ENCODE data around the gene CLCC1.
A peak's percentile ranks its signal among the peaks of the same experiment; 100 is the strongest.
"Not testable (repeated sequence)": the region's sequence is repeated elsewhere in the genome, so short reads cannot be mapped to it uniquely, and the experiment has no call there.

Gene CLCC1

DNA sequence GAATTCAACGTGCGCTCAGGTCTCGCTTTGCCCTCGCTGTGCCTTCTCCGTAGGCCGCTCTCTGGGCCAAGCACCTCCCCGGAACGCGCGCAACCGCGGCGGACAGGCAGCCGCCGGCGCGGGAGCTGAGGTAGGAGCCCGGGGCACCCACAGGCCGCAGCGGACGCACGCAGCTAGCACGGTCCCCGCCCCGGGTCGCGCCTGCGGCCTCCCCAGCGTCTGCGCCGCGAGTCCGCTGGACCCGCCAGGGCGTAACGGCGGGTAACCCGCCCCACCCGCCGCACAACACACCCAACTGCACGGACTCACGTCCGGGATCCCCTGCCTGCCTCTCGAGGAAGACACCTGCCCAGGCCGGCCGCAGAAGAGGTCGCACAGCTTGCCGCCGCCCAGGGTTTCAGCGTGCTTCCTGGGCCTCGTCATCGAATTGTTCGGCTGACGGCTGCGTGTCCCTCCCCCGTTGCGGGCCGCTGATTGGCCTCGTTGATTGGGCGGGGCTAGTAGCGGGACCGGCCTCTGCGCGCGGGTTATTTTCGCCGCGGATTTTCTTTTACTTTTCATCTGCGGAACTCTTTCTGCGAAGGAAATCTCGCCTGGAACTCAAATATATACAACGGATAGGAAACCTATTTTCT, at the start of gene CLCC1:
Gene CLCC1, minus strand, starts transcription at position 433 of the 635 bp plus-strand sequence. CDS start 13,047 bp downstream, outside the sequence.
- in situ Hi-C loops (cut with MboI; ENCODE audit: low sequenced_read_pairs) = no loop called here
- Histone ChIP-seq H3K36me3 (replicated peaks) (0 out of 2 replicates have a peak, but pooled peaks cover 4% of the 10 kb centered on the region), H3K4me1 (peaks cover 5% of the 10 kb centered on the region), H3K27me3 (ENCODE audit: low read depth) (no peaks in the 10 kb centered on the region), H3K9me3 (no peaks in the 10 kb centered on the region), H3K4me3 (peak within 1 kb of the TSS; percentile 66)
- peak; percentile 85 to 95 for DNase-seq (ENCODE audit: low spot score in 2 of 2)

DNA sequence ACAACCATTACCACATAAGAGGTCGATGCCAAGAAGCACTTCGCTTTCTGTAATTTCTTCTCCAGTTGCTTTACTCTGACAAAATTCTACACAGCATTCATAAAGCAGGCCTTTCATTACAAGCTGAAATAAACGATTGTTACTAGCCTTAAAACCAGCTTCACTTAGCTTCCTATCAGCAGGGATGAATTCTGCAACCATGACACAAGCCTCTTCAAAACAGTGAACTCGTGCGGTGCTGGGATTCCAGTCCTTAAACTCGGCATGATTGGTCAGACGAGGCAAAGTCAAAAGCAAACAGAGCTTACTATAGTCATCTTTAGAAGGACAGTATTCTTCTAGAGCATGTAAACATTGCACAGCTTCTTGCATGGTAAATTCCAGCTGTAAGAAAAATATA, 48.1 kb upstream of the CLCC1 start:
- Histone ChIP-seq H3K4me3 (no peak overlapping the region), H3K9me3 (no peaks in the 10 kb centered on the region), H3K36me3 (replicated peaks) (peaks cover 8% of the 10 kb centered on the region), H3K27me3 (ENCODE audit: low read depth) (no peaks in the 10 kb centered on the region), H3K4me1 (no peaks in the 10 kb centered on the region)
- DNase-seq (ENCODE audit: low spot score in 2 of 2) = no peak
- in situ Hi-C loops (cut with MboI; ENCODE audit: low sequenced_read_pairs) = no loop called here

DNA sequence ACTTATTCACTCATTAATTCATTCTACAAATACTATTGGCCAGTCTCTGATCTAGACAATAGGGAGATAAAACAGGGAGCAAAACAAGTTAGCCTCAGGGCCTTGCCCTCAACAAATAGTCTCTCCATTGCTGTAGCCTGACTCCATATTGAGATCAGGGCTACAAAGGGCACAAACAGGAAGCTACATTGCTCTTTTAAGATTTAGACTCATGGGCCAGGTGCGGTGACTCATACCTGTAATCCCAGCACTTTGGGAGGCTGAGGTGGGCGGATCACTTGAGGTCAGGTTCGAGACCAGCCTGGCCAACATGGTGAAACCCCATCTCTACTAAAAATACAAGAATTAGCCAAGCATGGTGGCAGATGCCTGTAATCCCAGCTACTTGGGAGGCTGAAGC, 33.3 kb upstream of the CLCC1 start:
- H3K27me3 ChIP-seq (ENCODE audit: low read depth); H3K4me1 ChIP-seq; DNase-seq (ENCODE audit: low spot score in 2 of 2); H3K4me3 ChIP-seq; in situ Hi-C loops (cut with MboI; ENCODE audit: low sequenced_read_pairs); H3K9me3 ChIP-seq: not testable (repeated sequence)
- peaks cover 31% of the 10 kb centered on the region for H3K36me3 ChIP-seq (replicated peaks)

GRCh38 chr1:108983114-108983513, 19.8 kb upstream of the CLCC1 start:
- Histone ChIP-seq H3K36me3 (replicated peaks) (peaks cover 16% of the 10 kb centered on the region; the same call in 1 of the 2 replicates), H3K9me3 (no peaks in the 10 kb centered on the region), H3K4me1 (no peaks in the 10 kb centered on the region), H3K4me3 (no peak overlapping the region), H3K27me3 (ENCODE audit: low read depth) (no peaks in the 10 kb centered on the region)
- no peak for DNase-seq (ENCODE audit: low spot score in 2 of 2)
- in situ Hi-C loops (cut with MboI; ENCODE audit: low sequenced_read_pairs) = no loop called here

DNA sequence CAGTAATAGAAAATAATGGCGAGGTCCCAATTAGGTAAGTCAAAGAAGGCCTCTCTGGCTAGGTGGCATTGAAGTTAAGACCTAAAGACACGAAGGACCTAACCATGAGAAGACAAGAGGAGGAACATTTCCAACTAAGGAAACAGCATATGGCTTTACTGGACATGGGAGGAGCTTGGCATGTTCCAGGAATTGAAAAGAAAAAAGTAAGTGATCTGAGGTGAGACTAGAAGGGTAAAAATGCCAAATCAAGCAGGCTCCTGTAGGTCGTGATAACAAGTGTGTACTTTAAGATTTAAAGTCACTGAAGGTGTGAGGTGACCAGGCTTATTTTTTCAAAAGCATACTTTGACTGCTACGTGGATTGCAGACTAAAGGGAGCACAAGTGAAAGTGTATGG, 13.4 kb upstream of the CLCC1 start:
- no peaks in the 10 kb centered on the region for H3K4me1 ChIP-seq
- H3K27me3 ChIP-seq (ENCODE audit: low read depth) = no peaks in the 10 kb centered on the region; the same call in 1 of the 2 replicates
- no peak for DNase-seq (ENCODE audit: low spot score in 2 of 2)
- H3K9me3 ChIP-seq = no peaks in the 10 kb centered on the region
- in situ Hi-C loops (cut with MboI; ENCODE audit: low sequenced_read_pairs) = no loop called here
- H3K36me3 ChIP-seq (replicated peaks) = peaks cover 20% of the 10 kb centered on the region; the same call in 1 of the 2 replicates
- H3K4me3 ChIP-seq = no peak overlapping the region

DNA sequence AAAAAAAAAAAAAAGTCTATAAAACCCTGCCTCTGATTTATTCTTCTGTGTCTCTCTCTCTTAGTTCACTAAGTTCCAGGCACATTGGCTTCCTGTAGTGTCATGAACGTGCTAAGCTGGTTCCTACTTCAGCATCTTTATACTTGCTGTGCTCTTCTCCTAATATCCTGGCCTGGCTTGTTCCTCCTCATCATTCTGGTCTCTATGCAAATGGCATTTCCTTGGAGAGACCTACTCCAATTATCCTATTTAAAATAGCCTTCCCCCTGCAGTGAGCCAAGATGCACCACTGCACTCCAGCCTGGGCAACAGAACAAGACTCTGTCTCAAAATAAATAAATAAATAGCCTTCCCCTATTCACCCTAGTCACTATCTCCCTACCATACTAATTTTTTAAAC, 9.7 kb upstream of the CLCC1 start:
- no peak for DNase-seq (ENCODE audit: low spot score in 2 of 2)
- no peak overlapping the region for H3K4me3 ChIP-seq
- H3K9me3 ChIP-seq = no peaks in the 10 kb centered on the region
- H3K4me1 ChIP-seq = no peaks in the 10 kb centered on the region
- H3K36me3 ChIP-seq (replicated peaks) = peaks cover 24% of the 10 kb centered on the region
- H3K27me3 ChIP-seq (ENCODE audit: low read depth) = no peaks in the 10 kb centered on the region; the same call in 1 of the 2 replicates
- in situ Hi-C loops (cut with MboI; ENCODE audit: low sequenced_read_pairs) = no loop called here

DNA sequence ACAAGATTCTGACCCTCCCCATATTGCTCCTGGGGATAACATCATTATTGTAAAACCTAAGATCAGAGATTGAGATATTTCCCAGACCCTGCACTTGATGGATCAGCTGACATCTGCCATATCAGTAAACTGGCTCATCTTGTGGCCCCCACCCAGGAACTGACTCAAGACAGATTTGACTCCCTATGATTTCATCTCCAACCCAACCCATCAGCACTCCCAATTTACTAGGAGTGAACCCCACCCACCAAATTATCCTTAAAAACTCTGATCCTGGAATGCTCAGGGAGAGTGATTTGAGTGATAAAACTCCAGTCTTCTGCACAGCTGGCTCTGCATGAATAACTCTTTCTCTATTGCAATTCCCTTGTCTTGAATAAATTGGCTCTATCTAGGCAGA, 6.1 kb upstream of the CLCC1 start:
- Histone ChIP-seq H3K9me3 (no peaks in the 10 kb centered on the region), H3K36me3 (replicated peaks) (peaks cover 19% of the 10 kb centered on the region), H3K4me3 (no peak overlapping the region), H3K4me1 (no peaks in the 10 kb centered on the region), H3K27me3 (ENCODE audit: low read depth) (no peaks in the 10 kb centered on the region; the same call in 1 of the 2 replicates)
- in situ Hi-C loops (cut with MboI; ENCODE audit: low sequenced_read_pairs) = no loop called here
- DNase-seq (ENCODE audit: low spot score in 2 of 2) = no peak

GRCh38 chr1:108962681-108963051, 618 bp downstream of the CLCC1 start:
- peak overlapping the region; percentile 66 for H3K4me3 ChIP-seq
- H3K9me3 ChIP-seq = no peaks in the 10 kb centered on the region
- in situ Hi-C loops (cut with MboI; ENCODE audit: low sequenced_read_pairs) = no loop called here
- peaks cover 5% of the 10 kb centered on the region for H3K4me1 ChIP-seq
- DNase-seq (ENCODE audit: low spot score in 2 of 2) = peak in 1 of 2 experiments; percentile 45
- H3K36me3 ChIP-seq (replicated peaks) = 0 out of 2 replicates have a peak, but pooled peaks cover 4% of the 10 kb centered on the region
- H3K27me3 ChIP-seq (ENCODE audit: low read depth) = no peaks in the 10 kb centered on the region

DNA sequence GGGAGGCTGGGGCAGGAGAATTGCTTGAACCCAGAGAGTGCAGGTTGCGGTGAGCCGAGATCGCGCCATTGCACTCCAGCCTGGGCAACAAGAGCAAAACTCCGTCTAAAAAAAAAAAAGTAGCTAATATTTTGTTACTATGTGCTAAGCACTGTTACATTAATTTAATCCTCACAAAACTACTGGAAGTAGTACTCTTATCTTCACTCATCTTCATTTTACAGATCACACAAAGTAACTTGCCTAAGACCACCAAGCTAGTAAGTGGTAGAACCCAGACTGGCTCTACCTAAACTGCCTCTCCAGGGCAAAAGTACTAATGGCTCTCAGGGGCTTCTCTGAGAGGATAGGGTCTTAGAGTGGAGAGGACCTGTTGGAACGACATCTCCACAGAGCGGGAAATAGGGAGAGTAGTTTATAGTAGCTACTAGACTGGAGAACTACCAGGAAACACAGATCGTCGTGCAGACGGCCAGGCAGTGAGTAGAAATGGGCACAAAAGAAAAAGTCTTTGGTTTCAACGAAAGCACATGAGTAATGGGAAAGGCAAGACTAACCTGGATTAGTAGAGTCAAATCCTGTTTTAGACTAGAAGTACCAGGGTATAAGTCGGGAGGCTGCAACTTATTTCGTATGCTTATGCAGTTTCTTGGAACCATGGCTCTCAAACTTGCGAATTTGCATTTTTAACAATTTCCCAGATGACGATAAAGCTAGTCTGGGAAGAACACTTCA, 1.4 kb downstream of the CLCC1 start:
- DNase-seq (ENCODE audit: low spot score in 2 of 2) = no peak
- no peaks in the 10 kb centered on the region for H3K9me3 ChIP-seq
- H3K4me1 ChIP-seq = peaks cover 5% of the 10 kb centered on the region
- 0 out of 2 replicates have a peak, but pooled peaks cover 4% of the 10 kb centered on the region for H3K36me3 ChIP-seq (replicated peaks)
- no peaks in the 10 kb centered on the region for H3K27me3 ChIP-seq (ENCODE audit: low read depth)
- in situ Hi-C loops (cut with MboI; ENCODE audit: low sequenced_read_pairs) = no loop called here
- H3K4me3 ChIP-seq = peak overlapping the region; percentile 66

DNA sequence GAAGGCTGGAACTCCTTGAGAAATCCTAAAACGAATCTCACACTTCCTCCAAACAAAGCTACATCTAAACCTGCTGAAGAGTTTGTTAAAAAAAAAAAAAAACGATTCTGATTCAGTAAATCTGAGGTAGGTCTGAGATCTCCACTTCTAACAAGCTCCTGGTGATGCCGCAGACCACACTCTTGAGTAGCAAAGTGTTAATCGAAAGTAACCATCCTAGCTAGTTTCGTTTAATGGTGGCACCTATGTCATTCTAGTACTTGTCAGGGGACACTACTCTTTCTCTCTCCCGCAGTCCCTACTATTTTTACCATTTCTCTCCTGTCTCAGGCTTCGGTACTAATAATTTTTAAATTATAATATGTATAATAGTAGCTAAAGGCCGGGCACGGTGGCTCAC, 2.1 kb downstream of the CLCC1 start:
- no peaks in the 10 kb centered on the region for H3K9me3 ChIP-seq
- no peaks in the 10 kb centered on the region for H3K27me3 ChIP-seq (ENCODE audit: low read depth)
- DNase-seq (ENCODE audit: low spot score in 2 of 2) = no peak
- H3K4me1 ChIP-seq = peaks cover 5% of the 10 kb centered on the region
- H3K4me3 ChIP-seq = no peak overlapping the region
- 0 out of 2 replicates have a peak, but pooled peaks cover 4% of the 10 kb centered on the region for H3K36me3 ChIP-seq (replicated peaks)
- in situ Hi-C loops (cut with MboI; ENCODE audit: low sequenced_read_pairs) = no loop called here

DNA sequence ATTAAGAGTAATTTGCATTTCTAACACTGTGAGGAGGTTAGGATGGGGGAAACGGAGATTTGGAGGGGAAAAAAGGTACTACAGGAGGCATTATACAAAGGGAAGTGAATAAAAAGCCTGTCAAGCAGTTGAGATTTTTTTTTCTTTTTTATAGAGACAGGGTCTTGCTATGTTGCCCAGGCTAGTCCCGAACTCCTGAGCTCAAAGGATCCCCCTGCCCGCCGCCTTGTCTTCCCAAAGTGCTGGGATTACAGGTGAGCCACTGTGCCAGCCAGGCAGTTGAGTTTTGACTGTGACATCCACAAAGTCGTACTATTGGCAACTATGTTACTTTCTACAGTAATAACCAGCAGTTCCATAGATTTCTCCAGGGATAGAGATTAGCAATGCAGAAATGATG, 2.6 kb downstream of the CLCC1 start:
- in situ Hi-C loops (cut with MboI; ENCODE audit: low sequenced_read_pairs) = no loop called here
- Histone ChIP-seq H3K9me3 (no peaks in the 10 kb centered on the region), H3K4me3 (no peak overlapping the region), H3K4me1 (peaks cover 5% of the 10 kb centered on the region), H3K36me3 (replicated peaks) (0 out of 2 replicates have a peak, but pooled peaks cover 4% of the 10 kb centered on the region), H3K27me3 (ENCODE audit: low read depth) (no peaks in the 10 kb centered on the region)
- no peak for DNase-seq (ENCODE audit: low spot score in 2 of 2)

DNA sequence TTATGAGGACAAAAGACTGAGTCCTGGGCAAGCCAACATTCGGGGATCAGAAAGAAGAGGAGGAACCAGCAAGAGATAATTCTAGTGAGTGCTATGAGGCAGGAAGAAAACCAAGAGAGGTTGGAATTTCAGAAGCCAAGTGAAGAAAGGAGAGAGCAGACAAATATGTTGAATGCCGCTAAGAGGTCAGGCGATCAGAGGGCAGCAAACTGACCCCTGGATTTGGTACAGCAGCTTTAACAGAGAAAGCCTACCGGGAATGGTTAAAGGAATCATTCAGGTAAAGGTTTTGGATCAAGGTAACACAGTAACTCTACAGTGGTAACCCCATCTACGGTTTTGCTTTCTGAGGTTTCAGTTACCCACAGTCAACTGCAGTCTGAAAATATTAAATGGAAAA, 5.4 kb downstream of the CLCC1 start:
- no peak overlapping the region for H3K4me3 ChIP-seq
- H3K27me3 ChIP-seq (ENCODE audit: low read depth) = no peaks in the 10 kb centered on the region
- in situ Hi-C loops (cut with MboI; ENCODE audit: low sequenced_read_pairs) = no loop called here
- H3K9me3 ChIP-seq = no peaks in the 10 kb centered on the region
- H3K36me3 ChIP-seq (replicated peaks) = peaks cover 17% of the 10 kb centered on the region
- DNase-seq (ENCODE audit: low spot score in 2 of 2) = no peak
- no peaks in the 10 kb centered on the region for H3K4me1 ChIP-seq

DNA sequence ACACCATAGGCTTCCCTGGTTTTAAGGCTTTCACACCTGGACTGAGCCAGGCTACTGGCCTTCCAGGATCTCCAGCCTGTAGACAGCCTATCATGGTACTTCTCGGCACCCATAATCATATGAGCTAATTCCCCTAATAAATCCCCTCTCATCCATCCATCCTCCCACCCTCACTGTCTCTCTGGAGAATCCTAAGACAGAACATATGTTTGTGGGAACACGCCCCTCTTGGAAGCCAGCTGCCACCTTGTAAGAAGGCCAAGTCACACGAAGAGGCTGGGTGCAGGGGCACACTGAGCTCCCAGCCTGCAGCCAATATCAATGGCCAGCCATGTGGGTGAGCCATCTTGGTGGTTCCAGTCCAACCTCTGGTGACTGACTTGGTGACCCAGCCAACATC, 7.4 kb downstream of the CLCC1 start:
- no peaks in the 10 kb centered on the region for H3K27me3 ChIP-seq (ENCODE audit: low read depth)
- H3K4me3 ChIP-seq = no peak overlapping the region
- H3K9me3 ChIP-seq = no peaks in the 10 kb centered on the region
- in situ Hi-C loops (cut with MboI; ENCODE audit: low sequenced_read_pairs) = no loop called here
- no peak for DNase-seq (ENCODE audit: low spot score in 2 of 2)
- no peaks in the 10 kb centered on the region for H3K4me1 ChIP-seq
- H3K36me3 ChIP-seq (replicated peaks) = peaks cover 17% of the 10 kb centered on the region

GRCh38 chr1:108955111-108955510, 8.2 kb downstream of the CLCC1 start:
- no peak for DNase-seq (ENCODE audit: low spot score in 2 of 2)
- Histone ChIP-seq H3K4me1 (no peaks in the 10 kb centered on the region), H3K36me3 (replicated peaks) (peaks cover 17% of the 10 kb centered on the region), H3K9me3 (no peaks in the 10 kb centered on the region), H3K4me3 (no peak overlapping the region), H3K27me3 (ENCODE audit: low read depth) (no peaks in the 10 kb centered on the region)
- in situ Hi-C loops (cut with MboI; ENCODE audit: low sequenced_read_pairs) = no loop called here

All from HAP-1 (cell line).